ENCODE data around the gene MARS1. TPM values are rescaled to one million over a fixed set of nuclear protein-coding genes. Genes with fewer than 3 reads are reported as not detected.
A peak's percentile ranks its signal among the peaks of the same experiment; 100 is the strongest.

The MARS1 gene
- total and polyA plus RNA-seq, 2 donors (not counting 1 experiment from before 2014, with no cell fraction given), result 89.9 to 352 TPM

- no peak overlapping the region for H3K27ac ChIP-seq (ENCODE audit: insufficient read depth, low read length)
- no peaks in the 10 kb centered on the region for H4K20me1 ChIP-seq (ENCODE audit: control insufficient read depth, extremely low read depth, insufficient read depth, low read length)
- no peak for DNase-seq (ENCODE audit: low read depth in 2 of 2)
- peak overlapping the region; percentile 60 for H2AFZ ChIP-seq (ENCODE audit: low read length)
- H3K79me2 ChIP-seq (ENCODE audit: control insufficient read depth, insufficient read depth, low read length), result peaks cover 21% of the 10 kb centered on the region
- H3K4me3 ChIP-seq (replicated peaks in 1 of 4; ENCODE audit: control extremely low read depth in 1 of 4, insufficient read depth in 1 of 4, low read depth in 3 of 4, low read length in 4 of 4), result peak overlapping the region in 1 of 4 experiments; percentile 92
- no peaks in the 10 kb centered on the region for H3K27me3 ChIP-seq (ENCODE audit: control insufficient read depth, insufficient read depth, low read length)
- peaks cover 15% of the 10 kb centered on the region for H3K4me1 ChIP-seq (ENCODE audit: control insufficient read depth, extremely low read depth, insufficient read depth, low read length)
- H3K36me3 ChIP-seq (ENCODE audit: control insufficient read depth, insufficient read depth, low read length), result peaks cover 17% of the 10 kb centered on the region
- H3K9me3 ChIP-seq (ENCODE audit: control insufficient read depth, insufficient read depth, low read depth, low read length), result no peaks in the 10 kb centered on the region
- peak overlapping the region; percentile 52 for H3K4me2 ChIP-seq (ENCODE audit: extremely low read depth, insufficient read depth, low read length)
- no peak for TF ChIP-seq EZH2 (IDR thresholded peaks at IDR 0.05; ENCODE audit: low read length, missing control alignments)
- no peak overlapping the region for H3K9ac ChIP-seq (ENCODE audit: insufficient read depth, low read length)
Observed at GRCh38 chr12:57487055-57487596, 742 bp upstream of the MARS1 start.

DNA sequence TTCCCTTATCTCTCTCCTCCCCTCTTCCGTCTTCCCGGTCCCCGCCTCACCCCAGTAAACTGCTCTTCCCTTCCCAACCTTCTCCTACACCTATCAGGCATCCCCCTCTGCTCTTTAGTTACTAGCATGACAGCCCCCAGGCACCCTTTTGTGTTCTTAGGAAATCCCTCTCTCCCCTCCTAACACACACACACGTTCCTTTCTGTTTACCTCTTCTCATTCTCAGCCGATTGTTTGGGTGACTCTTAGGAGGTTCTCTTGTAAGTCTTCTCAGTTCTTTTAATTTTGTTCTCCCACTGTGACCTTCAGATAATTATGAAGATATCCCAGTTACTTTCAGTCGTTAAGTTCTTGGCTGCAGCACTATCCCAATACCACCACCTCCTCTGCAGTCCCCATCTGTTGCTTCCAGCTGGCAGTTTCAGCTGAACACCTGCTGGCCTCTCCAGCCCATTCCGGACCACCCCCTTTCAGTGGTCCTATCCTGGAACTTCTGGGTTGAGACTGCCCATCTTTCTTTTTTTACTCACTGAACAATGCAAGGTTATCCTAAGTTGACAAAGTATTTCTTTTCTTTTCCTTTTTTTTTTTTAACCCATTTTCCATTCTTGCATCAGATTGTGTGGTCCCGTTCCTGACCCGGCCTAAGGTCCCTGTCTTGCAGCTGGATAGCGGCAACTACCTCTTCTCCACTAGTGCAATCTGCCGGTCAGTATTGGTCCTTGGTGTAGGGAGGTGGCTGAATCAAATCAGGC, 711 bp downstream of the MARS1 start:
- H3K4me1 ChIP-seq (ENCODE audit: control insufficient read depth, extremely low read depth, insufficient read depth, low read length), result peaks cover 11% of the 10 kb centered on the region
- peaks cover 19% of the 10 kb centered on the region for H3K36me3 ChIP-seq (ENCODE audit: control insufficient read depth, insufficient read depth, low read length)
- no peak for DNase-seq (ENCODE audit: low read depth in 2 of 2)

GRCh38 chr12:57489157-57489641, 1.3 kb downstream of the MARS1 start:
- Histone ChIP-seq H4K20me1 (ENCODE audit: control insufficient read depth, extremely low read depth, insufficient read depth, low read length) (no peaks in the 10 kb centered on the region), H3K27me3 (ENCODE audit: control insufficient read depth, insufficient read depth, low read length) (no peaks in the 10 kb centered on the region), H2AFZ (ENCODE audit: low read length) (no peak overlapping the region), H3K9ac (ENCODE audit: insufficient read depth, low read length) (no peak overlapping the region), H3K27ac (ENCODE audit: insufficient read depth, low read length) (peak overlapping the region; percentile 10), H3K4me1 (ENCODE audit: control insufficient read depth, extremely low read depth, insufficient read depth, low read length) (peaks cover 11% of the 10 kb centered on the region), H3K36me3 (ENCODE audit: control insufficient read depth, insufficient read depth, low read length) (peaks cover 19% of the 10 kb centered on the region), H3K4me2 (ENCODE audit: extremely low read depth, insufficient read depth, low read length) (peak overlapping the region; percentile 82), H3K9me3 (ENCODE audit: control insufficient read depth, insufficient read depth, low read depth, low read length) (no peaks in the 10 kb centered on the region), H3K79me2 (ENCODE audit: control insufficient read depth, insufficient read depth, low read length) (peaks cover 21% of the 10 kb centered on the region), H3K4me3 (replicated peaks in 1 of 4; ENCODE audit: control extremely low read depth in 1 of 4, insufficient read depth in 1 of 4, low read depth in 3 of 4, low read length in 4 of 4) (peak overlapping the region; percentile 81 to 99 (median 89))
- no peak for TF ChIP-seq EZH2 (IDR thresholded peaks at IDR 0.05; ENCODE audit: low read length, missing control alignments)
- TF ChIP-seq, protein P1, sequence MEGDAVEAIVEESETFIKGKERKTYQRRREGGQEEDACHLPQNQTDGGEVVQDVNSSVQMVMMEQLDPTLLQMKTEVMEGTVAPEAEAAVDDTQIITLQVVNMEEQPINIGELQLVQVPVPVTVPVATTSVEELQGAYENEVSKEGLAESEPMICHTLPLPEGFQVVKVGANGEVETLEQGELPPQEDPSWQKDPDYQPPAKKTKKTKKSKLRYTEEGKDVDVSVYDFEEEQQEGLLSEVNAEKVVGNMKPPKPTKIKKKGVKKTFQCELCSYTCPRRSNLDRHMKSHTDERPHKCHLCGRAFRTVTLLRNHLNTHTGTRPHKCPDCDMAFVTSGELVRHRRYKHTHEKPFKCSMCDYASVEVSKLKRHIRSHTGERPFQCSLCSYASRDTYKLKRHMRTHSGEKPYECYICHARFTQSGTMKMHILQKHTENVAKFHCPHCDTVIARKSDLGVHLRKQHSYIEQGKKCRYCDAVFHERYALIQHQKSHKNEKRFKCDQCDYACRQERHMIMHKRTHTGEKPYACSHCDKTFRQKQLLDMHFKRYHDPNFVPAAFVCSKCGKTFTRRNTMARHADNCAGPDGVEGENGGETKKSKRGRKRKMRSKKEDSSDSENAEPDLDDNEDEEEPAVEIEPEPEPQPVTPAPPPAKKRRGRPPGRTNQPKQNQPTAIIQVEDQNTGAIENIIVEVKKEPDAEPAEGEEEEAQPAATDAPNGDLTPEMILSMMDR (conservative IDR thresholded peaks at IDR 0.05 in 1 of 2, IDR thresholded peaks at IDR 0.05 in 1 of 2; ENCODE audit: low read depth in 1 of 2, low read length in 2 of 2), result no peak
- peak in 1 of 2 donors; percentile 27 for DNase-seq (ENCODE audit: low read depth in 2 of 2)

More for the DNA sequence above, 711 bp downstream of the MARS1 start:
- Histone ChIP-seq H3K4me3 (replicated peaks in 1 of 4; ENCODE audit: control extremely low read depth in 1 of 4, insufficient read depth in 1 of 4, low read depth in 3 of 4, low read length in 4 of 4) (peak overlapping the region; percentile 81 to 99 (median 89)), H2AFZ (ENCODE audit: low read length) (peak overlapping the region; percentile 22), H3K9me3 (ENCODE audit: control insufficient read depth, insufficient read depth, low read depth, low read length) (no peaks in the 10 kb centered on the region), H4K20me1 (ENCODE audit: control insufficient read depth, extremely low read depth, insufficient read depth, low read length) (no peaks in the 10 kb centered on the region), H3K4me2 (ENCODE audit: extremely low read depth, insufficient read depth, low read length) (peak overlapping the region; percentile 82), H3K27ac (ENCODE audit: insufficient read depth, low read length) (peak overlapping the region; percentile 67), H3K9ac (ENCODE audit: insufficient read depth, low read length) (peak overlapping the region; percentile 65), H3K79me2 (ENCODE audit: control insufficient read depth, insufficient read depth, low read length) (peaks cover 21% of the 10 kb centered on the region), H3K27me3 (ENCODE audit: control insufficient read depth, insufficient read depth, low read length) (no peaks in the 10 kb centered on the region)
- TF ChIP-seq, protein P1 (conservative IDR thresholded peaks at IDR 0.05 in 1 of 2, IDR thresholded peaks at IDR 0.05 in 1 of 2; ENCODE audit: low read depth in 1 of 2, low read length in 2 of 2), result no peak
- TF ChIP-seq EZH2 (IDR thresholded peaks at IDR 0.05; ENCODE audit: low read length, missing control alignments), result no peak
